SK-N-SH (cell line): ENCODE results near the gene NOXA1.

ENCODE experiments used
- CHD2 ChIP-seq: fragments of 150-350 bp; IDR thresholded peaks from 2 replicates; pipeline ENCODE4 v1.6.1; 2018; ENCODE audit warnings: low read length; ENCODE audit not compliant: partially characterized antibody
- CTCF ChIP-seq: fragments of 200-600 bp; sonication (generic); IDR thresholded peaks from 2 replicates; pipeline ENCODE4 v1.6.1; 2017; ENCODE audit warnings: antibody characterized with exemption, mild to moderate bottlenecking, moderate library complexity
- ELF1 ChIP-seq: IDR thresholded peaks from 2 replicates; pipeline ENCODE4 v1.4.0; 2012
- NFIC ChIP-seq: IDR thresholded peaks from 2 replicates; pipeline ENCODE4 v1.4.0; 2012; ENCODE audit warnings: borderline replicate concordance
- POLR2AphosphoS5 ChIP-seq: IDR thresholded peaks from 2 replicates; pipeline ENCODE4 v1.6.1; 2012; ENCODE audit warnings: low read depth, low read length
- RFX5 ChIP-seq: IDR thresholded peaks from 2 replicates; pipeline ENCODE4 v1.6.1; 2012; ENCODE audit warnings: mild to moderate bottlenecking, improper control_type of control experiment, low read length
- RXRA ChIP-seq: IDR thresholded peaks from 2 replicates; pipeline ENCODE4 v1.4.0; 2012; ENCODE audit warnings: low read depth, mild to moderate bottlenecking, borderline replicate concordance
- SIN3A ChIP-seq: IDR thresholded peaks from 2 replicates; pipeline ENCODE4 v1.6.1; 2012; ENCODE audit warnings: low read depth, mild to moderate bottlenecking, low read length, moderate library complexity, borderline replicate concordance
- TAF1 ChIP-seq: IDR thresholded peaks from 2 replicates; pipeline ENCODE4 v1.6.1; 2012; ENCODE audit warnings: low read depth, mild to moderate bottlenecking, low read length, moderate library complexity, borderline replicate concordance
- YY1 ChIP-seq: IDR thresholded peaks from 2 replicates; pipeline ENCODE4 v1.4.0; 2012; ENCODE audit warnings: low read depth, mild to moderate bottlenecking

GRCh38 chr9:137447722-137448601 lies 24.8 kb downstream of the NOXA1 start:
- TF ChIP-seq CTCF (no peak), YY1 (no peak), POLR2AphosphoS5 (no peak), NFIC (no peak), RXRA (no peak), ELF1 (no peak), RFX5 (no peak), SIN3A (no peak), TAF1 (no peak), CHD2 (no peak)
